Endothelial cell of umbilical vein (primary cell): ENCODE data around the gene EPB41L2. TPM values are rescaled to one million over a fixed set of nuclear protein-coding genes. Genes with fewer than 3 reads are reported as not detected.

Experiments used
- BruUV-seq: library from RNA; stranded (reverse); fragments of 400-500 nt; replicated peaks from 2 replicates; lab custom pipeline; 2021; lab: Mats Ljungman, UMichigan
- CTCF ChIA-PET: fragments of 300-600, 350-600 bp; sonication (Branson Sonifier 250); formaldehyde crosslinking; loops from one replicate; lab custom pipeline; 2021; ENCODE audit warnings: antibody characterized with exemption, inconsistent platforms; lab: Charles Lee
- POLR2A ChIA-PET: fragments of 300-600, 350-600 bp; sonication (Branson Sonifier 250); formaldehyde crosslinking; loops from one replicate; lab custom pipeline; 2021; ENCODE audit warnings: antibody characterized with exemption, inconsistent platforms; lab: Charles Lee
- DNase-seq: peaks from one replicate; pipeline ENCODE4 v3.0.0-alpha.2; 2011; ENCODE audit warnings: low read depth, low spot score
- FAIRE-seq: peaks from 2 replicates; lab custom pipeline; 2011; peaks lifted over from hg19 to GRCh38; lab: Jason Lieb, UNC
- H2AFZ ChIP-seq: 2 replicates; pipeline ENCODE4 v1.6.0; 2012; ENCODE audit warnings: low read depth, low read length, control low read depth, inconsistent platforms
- H3K27ac ChIP-seq: 2 replicates; pipeline ENCODE4 v1.5.1; 2011; ENCODE audit warnings: low read depth, mild to moderate bottlenecking, control low read depth, low read length, moderate library complexity; ENCODE audit not compliant: insufficient read depth
- H3K27me3 ChIP-seq, 2 experiments: 2 replicates each; pipeline versions ENCODE4 v1.6.0 to v1.6.1; 2011; ENCODE audit warnings: low read length in 2 of 2, mixed read lengths in 1 of 2; ENCODE audit not compliant: control insufficient read depth in 2 of 2, insufficient read depth in 2 of 2
- H3K36me3 ChIP-seq, 2 experiments: 2 replicates in 1 of 2; 3 replicates in 1 of 2; pipeline ENCODE4 v1.5.1; 2011; ENCODE audit warnings: low read length in 2 of 2, mild to moderate bottlenecking in 1 of 2, moderate library complexity in 1 of 2; ENCODE audit not compliant: control insufficient read depth in 2 of 2, insufficient read depth in 2 of 2; ENCODE audit errors: extremely low read depth in 1 of 2
- H3K4me1 ChIP-seq: 3 replicates; pipeline ENCODE4 v1.5.1; 2011; ENCODE audit warnings: mild to moderate bottlenecking, low read length; ENCODE audit not compliant: control insufficient read depth, insufficient read depth; ENCODE audit errors: extremely low read depth
- H3K4me2 ChIP-seq: 2 replicates; pipeline ENCODE4 v1.6.1; 2011; ENCODE audit warnings: low read length, control low read depth, mixed read lengths; ENCODE audit not compliant: insufficient read depth
- H3K4me3 ChIP-seq, 3 experiments: fragments of 200-600 bp in 1 of 3; sonication (generic), shearing (Covaris generic) in 1 of 3; replicated peaks in 1 of 3; 2 replicates each; pipeline ENCODE4 v1.5.1; 2011 to 2016; ENCODE audit warnings: control low read depth in 3 of 3, low read length in 3 of 3, mild to moderate bottlenecking in 2 of 3, inconsistent platforms in 1 of 3, low read depth in 1 of 3, moderate library complexity in 1 of 3; ENCODE audit not compliant: insufficient read depth in 1 of 3
- H3K79me2 ChIP-seq: 2 replicates; pipeline ENCODE4 v1.6.0; 2012; ENCODE audit warnings: low read length, inconsistent platforms; ENCODE audit not compliant: control insufficient read depth, insufficient read depth
- H3K9ac ChIP-seq: replicated peaks from 2 replicates; pipeline ENCODE3; 2011; ENCODE audit warnings: low read length, control low read depth; ENCODE audit not compliant: insufficient read depth; ENCODE audit errors: extremely low read depth
- H3K9me1 ChIP-seq: replicated peaks from 3 replicates; pipeline ENCODE4 v1.6.0; 2011; ENCODE audit warnings: mild to moderate bottlenecking, low read length; ENCODE audit not compliant: control insufficient read depth, insufficient read depth; ENCODE audit errors: extremely low read depth
- H3K9me3 ChIP-seq: replicated peaks from 2 replicates; pipeline ENCODE4 v1.5.1; 2012; ENCODE audit warnings: low read length, inconsistent platforms; ENCODE audit not compliant: control insufficient read depth, insufficient read depth
- H4K20me1 ChIP-seq: replicated peaks from 2 replicates; pipeline ENCODE3; 2011; ENCODE audit warnings: mild to moderate bottlenecking, low read length; ENCODE audit not compliant: control insufficient read depth, insufficient read depth; ENCODE audit errors: extremely low read depth
- EZH2 ChIP-seq: IDR thresholded peaks from 2 replicates; pipeline ENCODE4 v1.6.1; 2012; ENCODE audit warnings: borderline replicate concordance, low read depth, mild to moderate bottlenecking, moderate library complexity, low read length, inconsistent platforms; ENCODE audit not compliant: severe bottlenecking
- GATA2 ChIP-seq: IDR thresholded peaks from 2 replicates; pipeline ENCODE4 v1.7.0; 2011; ENCODE audit warnings: low read depth, mild to moderate bottlenecking, moderate library complexity, mixed read lengths, low read length; ENCODE audit not compliant: insufficient read length, insufficient read depth
- JUN ChIP-seq: IDR thresholded peaks from 2 replicates; pipeline ENCODE4 v1.6.1; 2011; ENCODE audit warnings: borderline replicate concordance, low read depth; ENCODE audit not compliant: insufficient read length, insufficient read depth
- MYC ChIP-seq: IDR thresholded peaks from one replicate; pipeline ENCODE4 v1.6.1; 2011; ENCODE audit warnings: mild to moderate bottlenecking, low read depth, low read length
- POLR2A ChIP-seq: IDR thresholded peaks from 2 replicates; pipeline ENCODE4 v1.6.1; 2012; ENCODE audit warnings: low read depth, mild to moderate bottlenecking, control low read depth, low read length
- POLR2AphosphoS5 ChIP-seq: IDR thresholded peaks from 2 replicates; pipeline ENCODE4 v1.6.1; 2012; ENCODE audit warnings: low read depth, mild to moderate bottlenecking, control low read depth, low read length, moderate library complexity; ENCODE audit not compliant: insufficient read depth
- dilution Hi-C: fragments of 300-500 bp; cut with MboI; formaldehyde crosslinking; loops from one replicate; pipeline ENCODE4 v1.15.0; 2019; ENCODE audit warnings: low sequenced_read_pairs; ENCODE audit not compliant: extremely low pct_ligation_motif_present
- intact Hi-C: fragments of 100-400 bp; cut with micrococcal nuclease; formaldehyde crosslinking; loops from one replicate; pipeline ENCODE4 v1.10.0; 2022
- polyA plus RNA-seq, 4 experiments: library from polyadenylated mRNA; depleted of rRNA in 3 of 4; stranded (reverse) in 3 of 4; unstranded in 1 of 4; fragments of >200 nt; gene quantifications; 2 replicates each; pipeline versions ENCODE4 v1.2.1 to v1.2.3, GENCODE V29; 2011 to 2012; ENCODE audit warnings: missing spikeins in 1 of 4
- total RNA-seq: library from RNA; stranded (reverse); gene quantifications from 2 replicates; pipeline ENCODE4 v1.2.3, GENCODE V29; 2021
- TF ChIP-seq, protein P1 (sequence below): IDR thresholded peaks from 2 replicates; pipeline ENCODE4 v1.6.1; 2011; ENCODE audit not compliant: insufficient read depth, insufficient read length
- TF ChIP-seq, protein P2 (sequence below), 2 donors: IDR thresholded peaks; 1 replicate in 1 of 2; 2 replicates in 1 of 2; pipeline ENCODE4 v1.5.1; 2011; ENCODE audit warnings: low read length in 2 of 2, mild to moderate bottlenecking in 2 of 2, moderate library complexity in 2 of 2, control low read depth in 1 of 2, inconsistent platforms in 1 of 2, low read depth in 1 of 2; ENCODE audit not compliant: insufficient read depth in 1 of 2; ENCODE audit errors: extremely low read depth in 1 of 2

The EPB41L2 gene
- total and polyA plus RNA-seq, 2 donors (not counting 3 experiments of a cell fraction or from before 2014, with no cell fraction given): 26.5 to 87.7 TPM

DNA sequence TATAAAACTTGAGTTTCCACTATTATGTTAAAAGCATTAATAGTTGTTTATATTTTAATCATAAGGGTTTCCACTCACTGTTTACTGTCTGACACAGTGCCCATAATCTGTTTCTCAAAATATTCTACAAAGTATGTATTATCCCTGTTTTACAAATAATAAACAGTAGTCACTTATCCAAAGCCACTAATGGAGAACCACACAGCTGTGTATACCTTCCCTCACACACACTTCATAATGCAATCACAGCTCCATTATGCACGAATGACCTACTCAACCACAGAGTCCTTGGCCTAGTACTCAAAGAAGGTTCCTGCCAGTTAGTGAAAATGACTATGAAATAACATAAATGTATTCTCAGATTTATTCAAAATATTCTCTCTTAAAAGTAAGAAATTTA lies 103.1 kb downstream of the EPB41L2 start:
- no peaks in the 10 kb centered on the region for H4K20me1 ChIP-seq
- no peak overlapping the region for H3K4me3 ChIP-seq
- FAIRE-seq: no peak
- BruUV-seq: no TSS peak
- intact Hi-C loops (no loop called here), dilution Hi-C loops (no loop called here)
- ChIA-PET CTCF (interaction anchor here (1.0 kb wide), 1 partner anchor 57 kb away, joined by 3 read pairs; no protein-coding TSS in a partner anchor), POLR2A (no interaction called here)
- no peak overlapping the region for H3K9ac ChIP-seq
- H3K27me3 ChIP-seq: no peaks in the 10 kb centered on the region
- peaks cover 4% of the 10 kb centered on the region for H3K4me1 ChIP-seq
- peaks cover 47% of the 10 kb centered on the region for H3K79me2 ChIP-seq
- H2AFZ ChIP-seq: no peak overlapping the region
- TF ChIP-seq EZH2 (no peak), POLR2A (no peak), MYC (no peak), POLR2AphosphoS5 (no peak), GATA2 (no peak), JUN (no peak)
- TF ChIP-seq, protein P1, sequence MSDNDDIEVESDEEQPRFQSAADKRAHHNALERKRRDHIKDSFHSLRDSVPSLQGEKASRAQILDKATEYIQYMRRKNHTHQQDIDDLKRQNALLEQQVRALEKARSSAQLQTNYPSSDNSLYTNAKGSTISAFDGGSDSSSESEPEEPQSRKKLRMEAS: no peak
- TF ChIP-seq, protein P2, sequence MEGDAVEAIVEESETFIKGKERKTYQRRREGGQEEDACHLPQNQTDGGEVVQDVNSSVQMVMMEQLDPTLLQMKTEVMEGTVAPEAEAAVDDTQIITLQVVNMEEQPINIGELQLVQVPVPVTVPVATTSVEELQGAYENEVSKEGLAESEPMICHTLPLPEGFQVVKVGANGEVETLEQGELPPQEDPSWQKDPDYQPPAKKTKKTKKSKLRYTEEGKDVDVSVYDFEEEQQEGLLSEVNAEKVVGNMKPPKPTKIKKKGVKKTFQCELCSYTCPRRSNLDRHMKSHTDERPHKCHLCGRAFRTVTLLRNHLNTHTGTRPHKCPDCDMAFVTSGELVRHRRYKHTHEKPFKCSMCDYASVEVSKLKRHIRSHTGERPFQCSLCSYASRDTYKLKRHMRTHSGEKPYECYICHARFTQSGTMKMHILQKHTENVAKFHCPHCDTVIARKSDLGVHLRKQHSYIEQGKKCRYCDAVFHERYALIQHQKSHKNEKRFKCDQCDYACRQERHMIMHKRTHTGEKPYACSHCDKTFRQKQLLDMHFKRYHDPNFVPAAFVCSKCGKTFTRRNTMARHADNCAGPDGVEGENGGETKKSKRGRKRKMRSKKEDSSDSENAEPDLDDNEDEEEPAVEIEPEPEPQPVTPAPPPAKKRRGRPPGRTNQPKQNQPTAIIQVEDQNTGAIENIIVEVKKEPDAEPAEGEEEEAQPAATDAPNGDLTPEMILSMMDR (IDR thresholded peaks at IDR 0.05; ENCODE audit: extremely low read depth in 1 of 2, insufficient read depth in 1 of 2, low read depth in 1 of 2, low read length in 2 of 2): no peak
- peaks cover under 1 to 2% of the 10 kb centered on the region in 2 experiments for H3K36me3 ChIP-seq
- no peak overlapping the region for H3K27ac ChIP-seq
- no peaks in the 10 kb centered on the region for H3K9me3 ChIP-seq
- no peak overlapping the region for H3K4me2 ChIP-seq
- DNase-seq: no peak
- no peaks in the 10 kb centered on the region for H3K9me1 ChIP-seq
